Neural cell (in vitro differentiated cells): ENCODE measurements around the gene EMID1.

Experiments used
- EP300 ChIP-seq: fragments of 450-650 bp; conservative IDR thresholded peaks from 2 replicates; pipeline ENCODE4 v1.6.1; 2014; ENCODE audit warnings: antibody characterized with exemption, mild to moderate bottlenecking, moderate library complexity; ENCODE audit not compliant: poor library complexity, severe bottlenecking
- EZH2 ChIP-seq: fragments of 200-600, 300-800 bp; shearing (Covaris generic), sonication (generic); IDR thresholded peaks from 2 replicates; pipeline ENCODE4 v1.6.1; 2014; ENCODE audit warnings: antibody characterized with exemption, low read length, borderline replicate concordance, mild to moderate bottlenecking; ENCODE audit not compliant: insufficient read depth, poor library complexity, severe bottlenecking
- POLR2AphosphoS5 ChIP-seq: IDR thresholded peaks from 2 replicates; pipeline ENCODE4 v1.6.1; 2012
- TF ChIP-seq, protein P1 (sequence below): fragments of 450-650 bp; IDR thresholded peaks from 2 replicates; pipeline ENCODE4 v1.5.1; 2014; ENCODE audit warnings: antibody characterized with exemption, mild to moderate bottlenecking, moderate library complexity; ENCODE audit not compliant: poor library complexity, severe bottlenecking

DNA sequence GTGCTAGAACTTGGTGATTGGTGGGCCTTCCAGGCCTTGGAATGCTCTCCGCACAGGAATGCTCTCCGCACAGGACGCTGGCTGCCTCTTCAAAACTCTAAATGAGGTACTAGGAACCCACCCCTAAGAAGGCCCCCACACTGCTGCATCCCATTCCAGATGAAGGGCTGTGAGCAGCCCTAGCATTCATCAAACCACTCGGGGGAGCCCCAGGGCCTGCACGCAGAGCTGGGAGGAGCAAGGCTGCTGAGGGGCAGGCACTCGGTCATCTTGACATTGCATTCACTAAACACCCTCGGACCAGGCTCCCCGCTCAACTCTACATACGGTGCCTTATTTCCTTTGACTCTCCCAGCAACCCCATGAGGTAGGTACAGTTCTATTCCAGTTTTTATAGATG, 49.2 kb upstream of the EMID1 start:
- TF ChIP-seq, protein P1, sequence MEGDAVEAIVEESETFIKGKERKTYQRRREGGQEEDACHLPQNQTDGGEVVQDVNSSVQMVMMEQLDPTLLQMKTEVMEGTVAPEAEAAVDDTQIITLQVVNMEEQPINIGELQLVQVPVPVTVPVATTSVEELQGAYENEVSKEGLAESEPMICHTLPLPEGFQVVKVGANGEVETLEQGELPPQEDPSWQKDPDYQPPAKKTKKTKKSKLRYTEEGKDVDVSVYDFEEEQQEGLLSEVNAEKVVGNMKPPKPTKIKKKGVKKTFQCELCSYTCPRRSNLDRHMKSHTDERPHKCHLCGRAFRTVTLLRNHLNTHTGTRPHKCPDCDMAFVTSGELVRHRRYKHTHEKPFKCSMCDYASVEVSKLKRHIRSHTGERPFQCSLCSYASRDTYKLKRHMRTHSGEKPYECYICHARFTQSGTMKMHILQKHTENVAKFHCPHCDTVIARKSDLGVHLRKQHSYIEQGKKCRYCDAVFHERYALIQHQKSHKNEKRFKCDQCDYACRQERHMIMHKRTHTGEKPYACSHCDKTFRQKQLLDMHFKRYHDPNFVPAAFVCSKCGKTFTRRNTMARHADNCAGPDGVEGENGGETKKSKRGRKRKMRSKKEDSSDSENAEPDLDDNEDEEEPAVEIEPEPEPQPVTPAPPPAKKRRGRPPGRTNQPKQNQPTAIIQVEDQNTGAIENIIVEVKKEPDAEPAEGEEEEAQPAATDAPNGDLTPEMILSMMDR, result no peak
- no peak for TF ChIP-seq EZH2
- TF ChIP-seq EP300, result no peak
- TF ChIP-seq POLR2AphosphoS5, result no peak
